Skeletal muscle satellite cell (primary cell): ENCODE data around the gene CADM4.
"Not testable (repeated sequence)": the region's sequence is repeated elsewhere in the genome, so short reads cannot be mapped to it uniquely, and the experiment has no call there.

ENCODE experiments used
- H3K27me3 ChIP-seq: 2 replicates; pipeline ENCODE4 v1.7.0; 2013; ENCODE audit warnings: low read length; ENCODE audit not compliant: control insufficient read depth, insufficient read depth
- H3K36me3 ChIP-seq: 2 replicates; pipeline ENCODE4 v1.7.0; 2013; ENCODE audit warnings: mild to moderate bottlenecking, control low read depth, low read length; ENCODE audit not compliant: insufficient read depth
- H3K4me1 ChIP-seq: 2 replicates; pipeline ENCODE4 v1.7.0; 2013; ENCODE audit warnings: low read length; ENCODE audit not compliant: control insufficient read depth, insufficient read depth
- H3K4me2 ChIP-seq: 2 replicates; pipeline ENCODE4 v1.7.0; 2013; ENCODE audit warnings: mild to moderate bottlenecking, low read length
- H3K4me3 ChIP-seq: 2 replicates; pipeline ENCODE4 v1.7.0; 2013; ENCODE audit warnings: low read length
- H3K9ac ChIP-seq: 2 replicates; pipeline ENCODE4 v1.7.0; 2013; ENCODE audit warnings: mild to moderate bottlenecking, low read depth, low read length, moderate library complexity
- H3K9me3 ChIP-seq: replicated peaks from 2 replicates; pipeline ENCODE4 v1.7.0; 2013; ENCODE audit warnings: mild to moderate bottlenecking, control low read depth, low read length

The CADM4 gene

DNA sequence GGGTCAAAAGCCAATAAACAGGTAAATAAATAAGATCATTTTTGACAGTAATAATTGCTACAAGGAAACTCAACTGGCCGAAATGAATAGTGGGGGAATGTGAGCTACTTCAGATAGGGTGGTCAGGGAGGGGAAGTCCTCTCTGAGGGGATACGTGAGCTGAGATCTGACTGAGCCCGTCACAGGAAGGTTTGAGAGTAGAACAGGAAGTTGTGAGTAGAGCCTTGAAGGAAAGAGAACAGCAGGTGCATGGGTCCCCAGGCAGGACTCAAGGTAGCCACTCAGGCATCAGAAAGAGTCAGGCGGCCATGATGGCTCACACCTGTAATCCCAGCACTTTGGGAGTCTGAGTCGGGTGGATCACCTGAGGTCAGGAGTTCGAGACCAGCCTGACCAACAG lies 50.0 kb downstream of the CADM4 start:
- Histone ChIP-seq H3K27me3 (no peaks in the 10 kb centered on the region), H3K4me3 (no peak overlapping the region), H3K9ac (no peak overlapping the region), H3K4me2 (no peak overlapping the region), H3K4me1 (peaks cover 10% of the 10 kb centered on the region), H3K9me3 (no peaks in the 10 kb centered on the region), H3K36me3 (peaks cover 53% of the 10 kb centered on the region)

DNA sequence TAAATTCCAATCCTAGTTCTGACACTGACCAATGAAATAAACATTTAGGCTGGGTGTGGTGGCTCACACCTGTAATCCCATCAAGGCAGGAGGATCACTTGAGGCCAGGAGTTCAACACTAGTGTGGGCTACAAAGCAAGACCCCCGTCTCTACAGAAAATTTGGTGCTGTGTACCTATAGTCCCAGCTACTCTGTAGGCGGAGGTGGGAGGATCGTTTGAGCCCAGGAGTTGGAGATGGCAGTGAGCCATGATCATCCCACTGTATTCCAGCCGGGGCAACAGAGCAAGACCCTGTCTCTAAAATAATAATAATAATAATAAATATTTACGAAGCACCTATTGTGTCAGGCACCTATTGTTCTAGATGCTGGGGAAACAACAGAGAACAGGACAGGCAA lies 50.4 kb downstream of the CADM4 start:
- H3K4me3 ChIP-seq: no peak overlapping the region
- no peak overlapping the region for H3K4me2 ChIP-seq
- no peak overlapping the region for H3K9ac ChIP-seq
- H3K27me3 ChIP-seq: no peaks in the 10 kb centered on the region
- no peaks in the 10 kb centered on the region for H3K9me3 ChIP-seq
- H3K36me3 ChIP-seq: peaks cover 50% of the 10 kb centered on the region
- H3K4me1 ChIP-seq: peaks cover 6% of the 10 kb centered on the region

DNA sequence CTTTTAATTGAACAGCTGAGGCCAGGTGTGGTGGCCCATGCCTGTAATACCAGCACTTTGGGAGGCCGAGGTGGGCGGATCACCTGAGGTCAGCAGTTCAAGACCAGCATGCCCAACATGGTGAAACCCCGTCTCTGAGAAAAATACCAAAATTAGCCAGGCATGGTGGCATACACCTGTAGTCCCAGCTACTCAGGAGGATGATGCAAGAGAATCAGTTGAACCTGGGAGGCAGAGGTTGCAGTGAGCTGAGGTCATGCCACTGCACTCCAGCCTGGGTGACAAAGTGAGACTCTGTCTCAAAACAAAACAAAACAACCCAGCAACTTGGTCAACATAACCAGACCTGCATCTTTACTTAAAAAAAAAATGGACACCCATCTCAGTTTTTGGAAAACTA lies 52.6 kb downstream of the CADM4 start:
- peaks cover 28% of the 10 kb centered on the region for H3K36me3 ChIP-seq
- H3K9ac ChIP-seq, H3K27me3 ChIP-seq, H3K4me1 ChIP-seq, H3K9me3 ChIP-seq, H3K4me3 ChIP-seq, H3K4me2 ChIP-seq: not testable (repeated sequence)

DNA sequence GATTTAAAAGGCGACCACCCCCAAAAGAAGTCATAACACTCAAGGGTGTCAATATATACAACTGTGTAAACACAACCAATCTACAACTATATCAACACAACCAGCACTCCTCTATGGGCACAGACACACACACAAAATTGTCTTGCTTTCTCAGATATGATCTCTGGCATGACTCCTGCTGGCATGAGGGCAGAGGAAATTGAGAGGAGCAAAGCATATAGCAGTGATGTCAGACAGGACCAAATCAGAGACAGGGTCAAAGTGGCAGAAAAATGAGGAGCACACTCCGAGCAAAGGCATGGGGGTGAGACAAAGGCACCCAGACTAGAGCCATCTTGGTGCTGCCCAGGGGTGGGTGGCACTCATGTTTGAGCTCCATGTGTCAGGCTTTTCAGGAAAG lies 53.3 kb downstream of the CADM4 start:
- no peaks in the 10 kb centered on the region for H3K4me1 ChIP-seq
- no peaks in the 10 kb centered on the region for H3K9me3 ChIP-seq
- no peak overlapping the region for H3K4me3 ChIP-seq
- no peak overlapping the region for H3K4me2 ChIP-seq
- H3K36me3 ChIP-seq: peaks cover 26% of the 10 kb centered on the region
- no peak overlapping the region for H3K9ac ChIP-seq
- no peaks in the 10 kb centered on the region for H3K27me3 ChIP-seq

- Histone ChIP-seq H3K9me3 (no peaks in the 10 kb centered on the region), H3K36me3 (peaks cover 14% of the 10 kb centered on the region), H3K4me3 (no peak overlapping the region), H3K27me3 (no peaks in the 10 kb centered on the region), H3K4me1 (no peaks in the 10 kb centered on the region), H3K9ac (no peak overlapping the region), H3K4me2 (no peak overlapping the region)
Measured at GRCh38 chr19:43584484-43584883, 55.2 kb downstream of the CADM4 start.

DNA sequence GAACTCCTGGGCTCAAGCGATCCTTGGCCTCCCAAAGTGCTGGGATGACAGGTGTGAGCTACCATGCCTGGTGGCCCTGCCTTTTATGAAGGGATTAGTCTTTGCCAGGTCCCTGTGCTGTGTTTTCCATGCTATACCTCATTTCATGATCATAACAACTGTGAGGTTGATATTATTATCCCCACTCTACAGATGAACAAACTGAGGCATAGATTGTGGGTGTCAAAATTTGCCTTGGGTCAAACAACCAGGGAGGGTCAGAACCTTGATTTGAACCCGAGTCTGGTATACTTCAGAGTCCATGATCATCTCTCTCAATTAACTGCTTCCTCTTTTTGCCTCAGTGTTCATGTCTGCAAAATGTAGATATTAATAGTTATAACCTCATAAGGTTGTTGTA lies 57.2 kb downstream of the CADM4 start:
- Histone ChIP-seq H3K36me3 (peaks cover 8% of the 10 kb centered on the region), H3K27me3 (peaks cover 7% of the 10 kb centered on the region), H3K4me3 (no peak overlapping the region), H3K9me3 (no peaks in the 10 kb centered on the region), H3K4me1 (no peaks in the 10 kb centered on the region), H3K4me2 (no peak overlapping the region), H3K9ac (no peak overlapping the region)

DNA sequence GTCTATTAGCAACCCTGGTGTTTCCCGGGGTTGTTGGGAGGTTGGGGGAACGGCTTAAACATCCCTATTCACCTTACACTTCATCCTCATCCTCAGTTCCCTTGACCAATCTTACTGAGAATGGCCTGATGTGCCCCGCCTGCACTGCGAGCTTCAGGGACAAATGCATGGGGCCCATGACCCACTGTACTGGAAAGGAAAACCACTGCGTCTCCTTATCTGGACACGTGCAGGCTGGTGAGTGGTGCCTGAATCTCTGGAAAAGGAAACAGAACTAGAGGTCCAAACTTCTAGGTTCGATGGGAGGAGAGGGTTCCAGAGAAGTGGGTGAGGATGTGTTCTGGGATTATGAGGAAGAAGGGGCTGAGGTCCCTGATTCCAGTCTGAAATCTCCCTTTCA lies 58.2 kb downstream of the CADM4 start:
- H3K9me3 ChIP-seq: no peaks in the 10 kb centered on the region
- H3K36me3 ChIP-seq: peaks cover 7% of the 10 kb centered on the region
- no peak overlapping the region for H3K4me2 ChIP-seq
- no peak overlapping the region for H3K4me3 ChIP-seq
- no peaks in the 10 kb centered on the region for H3K4me1 ChIP-seq
- no peak overlapping the region for H3K9ac ChIP-seq
- peaks cover 7% of the 10 kb centered on the region for H3K27me3 ChIP-seq

GRCh38 chr19:43578787-43579186 lies 60.9 kb downstream of the CADM4 start:
- Histone ChIP-seq H3K36me3 (no peaks in the 10 kb centered on the region), H3K27me3 (peaks cover 7% of the 10 kb centered on the region), H3K9me3 (no peaks in the 10 kb centered on the region), H3K4me1 (peaks cover 5% of the 10 kb centered on the region), H3K9ac (no peak overlapping the region), H3K4me3 (no peak overlapping the region), H3K4me2 (no peak overlapping the region)

- H3K36me3 ChIP-seq: peaks cover 5% of the 10 kb centered on the region
- peak overlapping the region; percentile 81 for H3K4me2 ChIP-seq
- H3K4me3 ChIP-seq: peak overlapping the region; percentile 64
- H3K27me3 ChIP-seq: peaks cover 7% of the 10 kb centered on the region
- H3K9me3 ChIP-seq: no peaks in the 10 kb centered on the region
- H3K4me1 ChIP-seq: peaks cover 5% of the 10 kb centered on the region
- H3K9ac ChIP-seq: peak overlapping the region; percentile 58
Measured at GRCh38 chr19:43575955-43576878, 63.4 kb downstream of the CADM4 start.

GRCh38 chr19:43575156-43575950 lies 64.3 kb downstream of the CADM4 start, which contains the start of the genes PINLYP and XRCC1:
Gene PINLYP, plus strand, starts transcription at chr19:43575801. Its CDS starts 1,391 bp downstream, at chr19:43577192.
Gene XRCC1, minus strand, starts transcription at chr19:43575527. Its CDS starts 69 bp downstream, at chr19:43575458.
- H3K9ac ChIP-seq: peak within 1 kb of the TSS; percentile 96
- H3K9me3 ChIP-seq: no peaks in the 10 kb centered on the region
- peaks cover 5% of the 10 kb centered on the region for H3K4me1 ChIP-seq
- H3K27me3 ChIP-seq: peaks cover 7% of the 10 kb centered on the region
- H3K4me2 ChIP-seq: peak within 1 kb of the TSS; percentile 89
- H3K36me3 ChIP-seq: peaks cover 5% of the 10 kb centered on the region
- peak within 1 kb of the TSS; percentile 92 for H3K4me3 ChIP-seq

- Histone ChIP-seq H3K27me3 (peaks cover 7% of the 10 kb centered on the region), H3K4me2 (peak overlapping the region; percentile 89), H3K4me1 (peaks cover 5% of the 10 kb centered on the region), H3K36me3 (peaks cover 5% of the 10 kb centered on the region), H3K4me3 (peak overlapping the region; percentile 92), H3K9ac (peak overlapping the region; percentile 96), H3K9me3 (no peaks in the 10 kb centered on the region)
Measured at GRCh38 chr19:43574424-43575155, 65.1 kb downstream of the CADM4 start.
